Activated T-helper 17 cell treated with anti-CD3 and anti-CD28 coated beads, Interleukin-2, amount 50 U/mL, for 72 hours (primary cell): Measurements from ENCODE around the gene SORL1-AS1.

Experiments used
- ATAC-seq: fragments of 150-1000 bp; cut with Tn5 transposase; replicated peaks from 2 replicates; pipeline ENCODE4 v1.10.0; 2021; ENCODE audit warnings: mild to moderate bottlenecking, moderate library complexity
- H3K27ac Mint-ChIP-seq: one replicate; pipeline ENCODE4 v1.8.0; 2022; ENCODE audit warnings: mixed read lengths
- H3K27me3 Mint-ChIP-seq: one replicate; pipeline ENCODE4 v1.8.0; 2022; ENCODE audit warnings: mixed read lengths
- H3K36me3 Mint-ChIP-seq: one replicate; pipeline ENCODE4 v1.8.0; 2022; ENCODE audit warnings: low read depth, mild to moderate bottlenecking, mixed read lengths
- H3K4me1 Mint-ChIP-seq: one replicate; pipeline ENCODE4 v1.8.0; 2022; ENCODE audit warnings: mixed read lengths
- H3K4me3 Mint-ChIP-seq: one replicate; pipeline ENCODE4 v1.8.0; 2022; ENCODE audit warnings: mild to moderate bottlenecking, mixed read lengths
- H3K9me3 Mint-ChIP-seq: one replicate; pipeline ENCODE4 v1.8.0; 2022; ENCODE audit warnings: mixed read lengths

Gene SORL1-AS1

DNA sequence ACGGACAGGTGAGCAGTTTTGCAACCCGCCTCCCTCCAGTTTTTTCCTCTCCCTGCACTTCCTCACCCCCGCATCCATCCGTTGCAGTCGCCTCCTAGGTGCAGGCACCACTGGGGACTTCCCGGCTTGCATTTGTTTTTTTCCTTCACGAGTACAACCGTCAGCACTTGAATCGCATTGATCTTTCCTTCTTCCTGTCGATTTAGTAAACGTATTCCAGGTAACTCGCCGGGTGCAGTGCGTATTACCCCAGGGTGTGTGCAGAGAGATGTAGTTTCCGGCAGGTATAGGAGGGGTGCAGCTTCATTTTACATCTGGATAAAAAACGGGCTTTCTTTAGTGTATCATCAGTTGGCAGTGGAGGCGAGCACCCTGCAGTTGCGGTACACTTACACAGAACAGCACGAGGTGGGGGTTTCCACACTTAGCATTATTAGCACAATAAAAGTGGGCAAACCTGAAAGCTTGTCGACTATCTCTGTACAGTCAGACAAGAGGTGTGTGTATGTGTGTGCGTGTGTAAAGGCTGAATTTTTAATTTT lies at the start of gene SORL1-AS1:
TSS of gene SORL1-AS1 (minus strand) at position 359 of the 542 bp plus-strand sequence.
- Mint-ChIP-seq H3K4me1 (peaks cover 65% of the 10 kb centered on the region), H3K27ac (peak within 1 kb of the TSS; percentile 92), H3K36me3 (peaks cover 35% of the 10 kb centered on the region), H3K4me3 (peak within 1 kb of the TSS; percentile 92), H3K27me3 (no peaks in the 10 kb centered on the region), H3K9me3 (no peaks in the 10 kb centered on the region)
- peak; percentile 60 for ATAC-seq

DNA sequence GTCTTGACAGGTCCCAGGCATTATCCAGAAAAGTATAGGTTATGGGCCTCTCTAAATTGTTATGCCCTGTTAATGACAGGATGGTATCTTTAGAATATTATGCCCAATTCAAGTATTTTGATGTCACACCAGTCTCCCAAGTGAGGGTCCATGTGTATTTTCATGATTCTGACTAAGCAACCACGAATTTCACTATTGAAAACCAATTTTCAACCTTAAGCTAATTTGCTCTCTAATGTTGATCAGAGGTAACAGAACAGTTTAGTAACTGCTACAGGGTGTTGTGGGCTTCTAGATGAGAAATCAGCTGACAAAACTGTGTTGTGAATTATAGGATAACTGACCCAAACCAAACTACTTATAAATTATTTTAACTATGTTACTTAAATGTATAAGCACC lies 48.0 kb upstream of the SORL1-AS1 start:
- Mint-ChIP-seq H3K36me3 (peaks cover 93% of the 10 kb centered on the region), H3K9me3 (peaks cover 4% of the 10 kb centered on the region)

GRCh38 chr11:121500275-121500674 lies 47.5 kb upstream of the SORL1-AS1 start:
- peaks cover 93% of the 10 kb centered on the region for H3K36me3 Mint-ChIP-seq
- H3K27me3 Mint-ChIP-seq = no peaks in the 10 kb centered on the region
- no peak overlapping the region for H3K4me3 Mint-ChIP-seq
- peak overlapping the region; percentile 51 for H3K27ac Mint-ChIP-seq
- H3K9me3 Mint-ChIP-seq = peaks cover 4% of the 10 kb centered on the region
- no peak for ATAC-seq
- H3K4me1 Mint-ChIP-seq = peaks cover 40% of the 10 kb centered on the region

More for the DNA sequence above, 48.0 kb upstream of the SORL1-AS1 start:
- H3K27ac Mint-ChIP-seq = no peak overlapping the region
- H3K4me1 Mint-ChIP-seq = peaks cover 36% of the 10 kb centered on the region
- no peaks in the 10 kb centered on the region for H3K27me3 Mint-ChIP-seq
- ATAC-seq = peak; percentile 31
- H3K4me3 Mint-ChIP-seq = no peak overlapping the region

DNA sequence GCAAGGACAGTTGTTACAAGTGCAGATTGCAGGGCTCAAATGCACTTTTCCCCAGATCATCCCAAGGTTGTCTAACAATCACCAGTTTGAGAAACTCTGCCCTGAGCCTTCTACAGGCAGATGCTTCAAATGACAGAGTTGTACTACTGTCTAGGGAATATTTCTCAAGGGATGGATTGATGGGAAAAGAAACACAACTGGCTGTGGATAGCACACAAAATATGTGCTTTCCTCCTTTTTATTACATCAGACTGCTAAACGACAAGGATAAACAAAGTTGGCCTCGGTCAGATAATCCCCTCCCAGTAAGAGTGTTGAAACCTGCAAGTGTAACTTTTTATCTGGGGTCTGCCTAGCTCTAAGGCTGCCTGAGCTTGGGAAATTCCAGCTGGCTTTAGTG lies 46.6 kb upstream of the SORL1-AS1 start:
- H3K27me3 Mint-ChIP-seq = no peaks in the 10 kb centered on the region
- peaks cover 39% of the 10 kb centered on the region for H3K4me1 Mint-ChIP-seq
- no peak for ATAC-seq
- no peak overlapping the region for H3K4me3 Mint-ChIP-seq
- H3K27ac Mint-ChIP-seq = peak overlapping the region; percentile 39
- peaks cover 4% of the 10 kb centered on the region for H3K9me3 Mint-ChIP-seq
- peaks cover 85% of the 10 kb centered on the region for H3K36me3 Mint-ChIP-seq

DNA sequence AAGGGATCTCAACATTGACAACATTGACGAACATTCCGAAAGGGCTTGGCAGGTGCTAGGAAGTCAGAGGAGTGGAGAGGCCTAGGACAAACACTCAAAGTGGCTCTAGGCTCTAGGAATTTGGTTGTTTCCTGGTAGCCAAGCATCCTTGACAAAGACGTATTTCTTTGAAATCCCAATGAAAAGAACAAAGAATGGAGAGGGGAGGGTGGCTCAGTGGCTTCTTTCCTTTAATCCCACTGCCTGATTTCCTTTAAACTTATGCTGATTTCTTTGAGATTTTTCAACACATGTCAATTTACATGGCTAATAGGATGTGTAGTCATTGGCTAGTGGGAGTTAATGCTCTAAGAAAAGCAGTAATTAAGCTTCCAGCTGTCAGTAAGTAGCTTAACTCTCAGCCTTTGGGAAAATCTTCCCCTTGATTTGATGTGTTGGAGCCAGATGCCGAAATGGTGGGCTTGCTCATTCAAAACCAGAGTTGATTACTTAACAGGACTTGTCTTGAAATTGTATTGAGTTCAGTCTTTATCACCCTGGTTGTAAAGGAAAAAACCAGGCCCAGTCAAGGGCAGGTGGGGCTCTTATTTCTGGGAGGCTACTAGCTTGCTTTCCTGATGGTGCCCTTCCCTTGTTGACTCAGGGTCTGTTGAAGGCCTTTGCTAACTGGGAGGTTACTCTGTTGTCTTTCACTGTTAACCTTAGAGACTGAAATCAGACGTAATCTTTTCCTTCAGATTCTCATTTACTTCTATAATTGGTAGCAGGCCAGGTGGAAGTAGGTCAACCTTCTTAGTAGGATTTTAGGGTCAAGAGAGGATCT lies 44.6 kb upstream of the SORL1-AS1 start:
- ATAC-seq = no peak
- H3K36me3 Mint-ChIP-seq = peaks cover 73% of the 10 kb centered on the region
- peaks cover 4% of the 10 kb centered on the region for H3K9me3 Mint-ChIP-seq
- peak overlapping the region; percentile 32 for H3K27ac Mint-ChIP-seq
- no peak overlapping the region for H3K4me3 Mint-ChIP-seq
- H3K4me1 Mint-ChIP-seq = peaks cover 50% of the 10 kb centered on the region
- H3K27me3 Mint-ChIP-seq = no peaks in the 10 kb centered on the region

- H3K36me3 Mint-ChIP-seq = peaks cover 78% of the 10 kb centered on the region
Observed at GRCh38 chr11:121494355-121495099, 41.8 kb upstream of the SORL1-AS1 start.

GRCh38 chr11:121489823-121490222 lies 37.1 kb upstream of the SORL1-AS1 start:
- Mint-ChIP-seq H3K4me1 (peaks cover 24% of the 10 kb centered on the region), H3K4me3 (no peak overlapping the region), H3K27ac (peak overlapping the region; percentile 29), H3K9me3 (no peaks in the 10 kb centered on the region), H3K36me3 (peaks cover 71% of the 10 kb centered on the region), H3K27me3 (no peaks in the 10 kb centered on the region)
- peak; percentile 40 for ATAC-seq

More at GRCh38 chr11:121494355-121495099, 41.8 kb upstream of the SORL1-AS1 start:
- ATAC-seq = peak; percentile 79
- Mint-ChIP-seq H3K27me3 (no peaks in the 10 kb centered on the region), H3K27ac (peak overlapping the region; percentile 65), H3K4me1 (peaks cover 43% of the 10 kb centered on the region), H3K9me3 (no peaks in the 10 kb centered on the region), H3K4me3 (peak overlapping the region; percentile 69)

- no peak for ATAC-seq
- Mint-ChIP-seq H3K4me3 (no peak overlapping the region), H3K4me1 (peaks cover 23% of the 10 kb centered on the region), H3K27ac (peak overlapping the region; percentile 2), H3K27me3 (no peaks in the 10 kb centered on the region), H3K36me3 (peaks cover 82% of the 10 kb centered on the region), H3K9me3 (no peaks in the 10 kb centered on the region)
Observed at GRCh38 chr11:121488641-121489040, 35.9 kb upstream of the SORL1-AS1 start.

DNA sequence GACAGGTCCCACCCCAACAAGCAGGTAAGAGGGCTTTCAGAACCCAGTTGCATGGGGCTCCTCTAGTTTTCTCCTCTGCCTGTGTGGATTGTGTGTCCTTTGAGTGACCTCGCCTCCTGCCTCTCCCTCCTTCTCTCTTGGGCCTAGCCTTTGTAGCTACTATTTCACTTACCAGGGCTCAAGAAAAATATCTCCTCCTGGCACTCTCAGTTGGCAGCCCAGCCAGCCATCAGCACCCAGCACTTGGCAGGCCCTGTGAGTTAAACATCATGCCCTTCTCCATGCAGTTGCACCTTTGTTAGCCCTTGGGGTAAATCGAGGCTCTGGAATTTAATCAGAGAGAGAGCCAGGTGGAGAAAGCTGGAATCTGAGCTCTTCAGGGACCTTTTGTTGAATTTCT lies 35.4 kb upstream of the SORL1-AS1 start:
- no peak for ATAC-seq
- H3K4me1 Mint-ChIP-seq = peaks cover 23% of the 10 kb centered on the region
- H3K27me3 Mint-ChIP-seq = no peaks in the 10 kb centered on the region
- H3K36me3 Mint-ChIP-seq = peaks cover 80% of the 10 kb centered on the region
- H3K9me3 Mint-ChIP-seq = no peaks in the 10 kb centered on the region
- H3K27ac Mint-ChIP-seq = peak overlapping the region; percentile 2
- H3K4me3 Mint-ChIP-seq = no peak overlapping the region

- H3K27ac Mint-ChIP-seq = peak overlapping the region; percentile 34
- peaks cover 28% of the 10 kb centered on the region for H3K4me1 Mint-ChIP-seq
- H3K36me3 Mint-ChIP-seq = peaks cover 76% of the 10 kb centered on the region
- no peak overlapping the region for H3K4me3 Mint-ChIP-seq
- ATAC-seq = no peak
- no peaks in the 10 kb centered on the region for H3K9me3 Mint-ChIP-seq
- no peaks in the 10 kb centered on the region for H3K27me3 Mint-ChIP-seq
Observed at GRCh38 chr11:121487191-121487590, 34.4 kb upstream of the SORL1-AS1 start.

GRCh38 chr11:121486054-121486453 lies 33.3 kb upstream of the SORL1-AS1 start:
- Mint-ChIP-seq H3K27ac (no peak overlapping the region), H3K9me3 (no peaks in the 10 kb centered on the region), H3K27me3 (no peaks in the 10 kb centered on the region), H3K4me3 (no peak overlapping the region), H3K4me1 (peaks cover 34% of the 10 kb centered on the region), H3K36me3 (peaks cover 67% of the 10 kb centered on the region)
- no peak for ATAC-seq

DNA sequence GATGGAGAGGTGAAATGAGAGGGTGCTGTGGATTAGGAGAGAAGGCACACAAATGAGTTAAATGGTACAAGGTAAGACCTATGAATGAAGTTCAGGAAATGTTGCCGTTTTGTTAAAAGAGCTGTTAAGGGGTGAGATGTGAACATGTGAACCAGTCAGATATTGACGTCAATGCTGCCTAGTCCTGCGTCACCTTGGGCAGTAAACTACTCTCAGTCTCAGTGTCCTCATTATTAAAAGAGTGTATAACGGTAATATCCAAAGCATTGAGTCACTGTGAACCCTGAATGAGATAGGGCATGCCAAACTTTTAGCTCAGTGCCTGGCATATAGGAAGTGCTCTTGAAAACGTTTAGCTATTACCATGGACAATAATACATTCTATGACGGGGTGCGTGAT lies 32.4 kb upstream of the SORL1-AS1 start:
- H3K36me3 Mint-ChIP-seq = peaks cover 59% of the 10 kb centered on the region
- no peak overlapping the region for H3K27ac Mint-ChIP-seq
- no peak for ATAC-seq
- H3K4me1 Mint-ChIP-seq = peaks cover 30% of the 10 kb centered on the region
- no peak overlapping the region for H3K4me3 Mint-ChIP-seq
- H3K27me3 Mint-ChIP-seq = no peaks in the 10 kb centered on the region
- H3K9me3 Mint-ChIP-seq = no peaks in the 10 kb centered on the region

- Mint-ChIP-seq H3K4me3 (peak overlapping the region; percentile 83), H3K27ac (peak overlapping the region; percentile 90), H3K36me3 (peaks cover 51% of the 10 kb centered on the region), H3K9me3 (no peaks in the 10 kb centered on the region), H3K27me3 (no peaks in the 10 kb centered on the region), H3K4me1 (peaks cover 30% of the 10 kb centered on the region)
- ATAC-seq = no peak
Observed at GRCh38 chr11:121483805-121484480, 31.2 kb upstream of the SORL1-AS1 start.
